Neutrophil (primary cell): ENCODE measurements around the gene LRRC39.

Source experiments
- H3K27ac ChIP-seq: fragments of 200-600 bp; sonication (generic); 2 replicates; pipeline ENCODE4 v1.5.1; 2016; ENCODE audit warnings: mild to moderate bottlenecking, moderate library complexity
- H3K27me3 ChIP-seq: fragments of 200-600 bp; sonication (generic); 2 replicates; pipeline ENCODE4 v1.6.0; 2016; ENCODE audit warnings: mild to moderate bottlenecking
- H3K36me3 ChIP-seq: fragments of 200-600 bp; sonication (generic); 2 replicates; pipeline ENCODE4 v1.5.1; 2017
- H3K4me1 ChIP-seq, 2 experiments: fragments of 200-600 bp in 1 of 2; sonication (generic) in 1 of 2; 1 replicate in 1 of 2; 2 replicates in 1 of 2; pipeline versions ENCODE4 v1.5.1 to v1.6.1; 2013 to 2016; ENCODE audit warnings: low read depth in 1 of 2, low read length in 1 of 2, mild to moderate bottlenecking in 1 of 2, moderate library complexity in 1 of 2; ENCODE audit not compliant: control insufficient read depth in 1 of 2, insufficient read depth in 1 of 2
- H3K4me3 ChIP-seq, 2 experiments: fragments of 200-600 bp in 1 of 2; sonication (generic) in 1 of 2; 1 replicate in 1 of 2; 2 replicates in 1 of 2; pipeline ENCODE4 v1.5.1; 2013 to 2016; ENCODE audit warnings: low read depth in 1 of 2, low read length in 1 of 2, mild to moderate bottlenecking in 1 of 2, moderate library complexity in 1 of 2
- H3K9me3 ChIP-seq: fragments of 200-600 bp; sonication (generic); 2 replicates; pipeline ENCODE4 v1.5.1; 2016
- TF ChIP-seq, protein P1 (sequence below): fragments of 200-600 bp; sonication (generic); IDR thresholded peaks from 2 replicates; pipeline ENCODE4 v1.5.1; 2016; ENCODE audit warnings: antibody characterized with exemption

Gene LRRC39

DNA sequence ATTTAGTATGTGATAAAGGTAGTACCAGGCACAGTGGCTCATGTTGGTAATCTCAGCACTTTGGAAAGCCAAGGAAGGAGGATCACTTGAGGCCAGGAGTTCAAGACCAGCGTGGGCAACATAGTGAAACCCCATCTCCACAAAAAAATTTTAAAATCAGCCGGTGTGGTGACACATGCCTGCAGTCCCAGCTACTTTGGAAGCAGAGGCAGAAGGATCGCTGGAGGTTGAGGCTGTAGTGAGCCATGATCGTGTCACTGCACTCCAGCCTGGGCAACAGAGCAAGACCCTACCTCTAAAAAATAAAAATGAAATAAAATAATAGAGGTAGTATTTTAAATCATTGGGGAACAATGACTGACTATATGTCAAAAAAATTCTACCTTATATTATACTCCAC lies 62.5 kb downstream of the LRRC39 start:
- TF ChIP-seq, protein P1, sequence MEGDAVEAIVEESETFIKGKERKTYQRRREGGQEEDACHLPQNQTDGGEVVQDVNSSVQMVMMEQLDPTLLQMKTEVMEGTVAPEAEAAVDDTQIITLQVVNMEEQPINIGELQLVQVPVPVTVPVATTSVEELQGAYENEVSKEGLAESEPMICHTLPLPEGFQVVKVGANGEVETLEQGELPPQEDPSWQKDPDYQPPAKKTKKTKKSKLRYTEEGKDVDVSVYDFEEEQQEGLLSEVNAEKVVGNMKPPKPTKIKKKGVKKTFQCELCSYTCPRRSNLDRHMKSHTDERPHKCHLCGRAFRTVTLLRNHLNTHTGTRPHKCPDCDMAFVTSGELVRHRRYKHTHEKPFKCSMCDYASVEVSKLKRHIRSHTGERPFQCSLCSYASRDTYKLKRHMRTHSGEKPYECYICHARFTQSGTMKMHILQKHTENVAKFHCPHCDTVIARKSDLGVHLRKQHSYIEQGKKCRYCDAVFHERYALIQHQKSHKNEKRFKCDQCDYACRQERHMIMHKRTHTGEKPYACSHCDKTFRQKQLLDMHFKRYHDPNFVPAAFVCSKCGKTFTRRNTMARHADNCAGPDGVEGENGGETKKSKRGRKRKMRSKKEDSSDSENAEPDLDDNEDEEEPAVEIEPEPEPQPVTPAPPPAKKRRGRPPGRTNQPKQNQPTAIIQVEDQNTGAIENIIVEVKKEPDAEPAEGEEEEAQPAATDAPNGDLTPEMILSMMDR = no peak
- no peak overlapping the region for H3K27ac ChIP-seq
- no peaks in the 10 kb centered on the region for H3K9me3 ChIP-seq
- peaks cover 19% of the 10 kb centered on the region for H3K36me3 ChIP-seq
- H3K4me3 ChIP-seq = no peak overlapping the region
- H3K27me3 ChIP-seq = no peaks in the 10 kb centered on the region
- H3K4me1 ChIP-seq = no peaks in the 10 kb centered on the region

DNA sequence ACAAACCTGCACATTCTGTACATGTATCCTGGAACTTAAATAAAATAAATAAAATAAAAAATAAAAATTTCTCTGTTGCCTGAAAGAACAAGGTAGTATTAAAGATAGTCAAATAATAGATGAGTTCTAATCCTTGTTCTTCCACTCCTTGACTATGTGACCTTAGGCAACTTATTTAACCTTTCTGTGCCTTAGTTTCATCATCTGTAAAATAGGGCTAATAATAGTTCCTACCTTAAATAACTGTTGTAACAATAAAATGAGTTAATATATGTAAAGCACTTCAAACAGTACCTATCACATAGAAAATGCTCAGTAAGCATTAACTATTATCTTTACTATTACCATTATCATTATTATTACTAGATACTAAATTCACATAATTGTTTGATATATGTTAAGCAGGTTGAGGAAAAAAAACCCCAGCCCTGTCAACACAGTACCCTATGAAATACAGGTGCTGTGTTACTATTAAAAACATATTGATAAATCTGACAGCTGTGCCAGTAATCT lies 68.4 kb downstream of the LRRC39 start:
- H3K27ac ChIP-seq = no peak overlapping the region
- H3K4me1 ChIP-seq = no peaks in the 10 kb centered on the region

DNA sequence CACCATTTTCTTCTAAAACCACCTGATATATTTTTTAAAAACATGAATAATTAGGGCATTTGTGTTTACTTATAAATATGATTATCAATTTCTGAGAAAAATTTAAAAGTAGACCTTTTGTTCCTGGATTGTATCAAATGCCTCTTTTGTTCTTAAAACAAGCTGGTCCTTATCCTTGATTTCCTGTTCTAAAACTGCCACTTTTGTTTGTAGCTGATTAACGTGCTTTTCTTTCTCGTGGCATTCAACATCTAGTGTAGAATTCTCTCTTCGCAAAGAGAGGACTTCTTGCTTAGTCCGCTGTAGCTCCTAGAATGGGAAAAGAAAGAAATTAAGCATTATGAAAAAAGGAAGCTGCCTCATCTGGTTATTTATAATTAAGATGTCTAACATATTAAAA lies 70.4 kb downstream of the LRRC39 start:
- no peak overlapping the region for H3K27ac ChIP-seq
- H3K27me3 ChIP-seq = no peaks in the 10 kb centered on the region
- TF ChIP-seq, protein P1 = no peak
- no peaks in the 10 kb centered on the region for H3K9me3 ChIP-seq
- no peak overlapping the region for H3K4me3 ChIP-seq
- H3K4me1 ChIP-seq = no peaks in the 10 kb centered on the region
- peaks cover 43% of the 10 kb centered on the region for H3K36me3 ChIP-seq

More for the DNA sequence above, 68.4 kb downstream of the LRRC39 start:
- Histone ChIP-seq H3K4me3 (no peak overlapping the region), H3K27me3 (no peaks in the 10 kb centered on the region), H3K36me3 (peaks cover 32% of the 10 kb centered on the region), H3K9me3 (no peaks in the 10 kb centered on the region)
- TF ChIP-seq, protein P1 = no peak

DNA sequence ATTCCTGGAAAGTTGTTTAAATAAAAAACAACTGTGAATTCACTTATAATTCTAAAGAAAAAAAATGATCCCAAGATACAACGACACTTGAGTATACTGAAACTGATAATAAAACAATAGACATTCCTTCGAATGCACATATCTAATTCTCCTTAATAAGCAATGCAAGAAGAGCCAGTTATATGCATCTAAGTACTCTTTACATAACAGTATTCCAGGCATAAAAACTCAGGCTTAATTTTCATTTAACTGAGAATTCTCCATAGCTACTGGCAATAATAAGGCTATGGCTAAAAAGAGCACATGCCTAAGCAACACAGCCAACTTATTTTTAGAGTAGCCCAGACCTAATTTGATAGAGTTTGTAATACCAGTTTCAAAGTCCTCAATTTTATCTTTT lies 76.5 kb downstream of the LRRC39 start:
- no peaks in the 10 kb centered on the region for H3K27me3 ChIP-seq
- peaks cover 53% of the 10 kb centered on the region for H3K36me3 ChIP-seq
- H3K9me3 ChIP-seq = no peaks in the 10 kb centered on the region
- TF ChIP-seq, protein P1 = no peak
- H3K27ac ChIP-seq = no peak overlapping the region
- no peaks in the 10 kb centered on the region for H3K4me1 ChIP-seq
- H3K4me3 ChIP-seq = no peak overlapping the region

DNA sequence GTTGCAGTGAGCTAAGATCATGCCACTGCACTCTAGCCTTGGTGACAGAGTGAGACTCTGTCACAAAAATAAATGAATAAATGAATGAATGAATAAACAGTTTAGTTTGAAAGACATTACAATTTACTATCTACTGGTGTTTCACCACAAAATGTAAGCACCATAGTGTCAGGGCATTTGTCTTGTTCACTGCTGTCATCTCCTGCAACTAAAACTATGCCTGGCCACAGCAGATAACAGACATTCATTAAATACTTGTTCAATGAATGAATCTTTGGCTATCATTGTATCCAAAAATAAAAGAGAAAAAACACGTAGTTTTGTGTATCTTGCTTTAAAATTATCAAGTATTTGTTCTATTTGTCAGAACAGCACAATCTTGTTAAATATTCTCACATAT lies 77.9 kb downstream of the LRRC39 start:
- TF ChIP-seq, protein P1 = no peak
- Histone ChIP-seq H3K36me3 (peaks cover 41% of the 10 kb centered on the region), H3K27ac (no peak overlapping the region), H3K27me3 (no peaks in the 10 kb centered on the region), H3K9me3 (no peaks in the 10 kb centered on the region), H3K4me1 (no peaks in the 10 kb centered on the region), H3K4me3 (no peak overlapping the region)
